ENCODE data around the gene HSD17B2.

- TF ChIP-seq CTCF (IDR thresholded peaks at IDR 0.05; ENCODE audit: low read length) (no peak), EZH2 (IDR thresholded peaks at IDR 0.05; ENCODE audit: borderline replicate concordance, low read length) (no peak)
Measured at GRCh38 chr16:82020051-82020450, 15.0 kb upstream of the HSD17B2 start.
